ENCODE measurements around the gene ABTB1.

DNA sequence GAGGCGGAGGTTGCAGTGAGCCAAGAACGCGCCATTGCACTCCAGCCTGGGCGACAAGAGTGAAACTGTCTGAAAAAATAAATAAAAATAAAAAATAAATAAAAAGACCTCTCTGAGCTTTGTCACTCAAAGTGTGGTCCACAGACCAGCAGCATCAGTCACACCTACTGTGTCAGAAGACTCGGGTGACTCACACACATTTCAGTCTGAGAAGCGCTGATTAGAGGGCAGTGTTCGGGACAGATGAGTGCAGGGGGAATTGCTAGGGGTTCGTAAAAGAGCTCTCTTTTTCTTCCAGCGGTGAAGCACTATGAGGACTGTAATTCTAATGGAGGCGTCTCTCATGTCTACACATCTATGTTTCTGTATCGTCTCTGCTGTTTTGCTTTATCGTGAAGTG, 38.1 kb upstream of the ABTB1 start:
- TF ChIP-seq, protein P1, sequence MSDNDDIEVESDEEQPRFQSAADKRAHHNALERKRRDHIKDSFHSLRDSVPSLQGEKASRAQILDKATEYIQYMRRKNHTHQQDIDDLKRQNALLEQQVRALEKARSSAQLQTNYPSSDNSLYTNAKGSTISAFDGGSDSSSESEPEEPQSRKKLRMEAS (IDR thresholded peaks at IDR 0.05) = no peak
- TF ChIP-seq, protein P2, sequence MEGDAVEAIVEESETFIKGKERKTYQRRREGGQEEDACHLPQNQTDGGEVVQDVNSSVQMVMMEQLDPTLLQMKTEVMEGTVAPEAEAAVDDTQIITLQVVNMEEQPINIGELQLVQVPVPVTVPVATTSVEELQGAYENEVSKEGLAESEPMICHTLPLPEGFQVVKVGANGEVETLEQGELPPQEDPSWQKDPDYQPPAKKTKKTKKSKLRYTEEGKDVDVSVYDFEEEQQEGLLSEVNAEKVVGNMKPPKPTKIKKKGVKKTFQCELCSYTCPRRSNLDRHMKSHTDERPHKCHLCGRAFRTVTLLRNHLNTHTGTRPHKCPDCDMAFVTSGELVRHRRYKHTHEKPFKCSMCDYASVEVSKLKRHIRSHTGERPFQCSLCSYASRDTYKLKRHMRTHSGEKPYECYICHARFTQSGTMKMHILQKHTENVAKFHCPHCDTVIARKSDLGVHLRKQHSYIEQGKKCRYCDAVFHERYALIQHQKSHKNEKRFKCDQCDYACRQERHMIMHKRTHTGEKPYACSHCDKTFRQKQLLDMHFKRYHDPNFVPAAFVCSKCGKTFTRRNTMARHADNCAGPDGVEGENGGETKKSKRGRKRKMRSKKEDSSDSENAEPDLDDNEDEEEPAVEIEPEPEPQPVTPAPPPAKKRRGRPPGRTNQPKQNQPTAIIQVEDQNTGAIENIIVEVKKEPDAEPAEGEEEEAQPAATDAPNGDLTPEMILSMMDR (IDR thresholded peaks at IDR 0.05; ENCODE audit: low read depth, low read length, missing input control) = no peak
- TF ChIP-seq RAD21 (IDR thresholded peaks at IDR 0.05) (no peak), YY1 (IDR thresholded peaks at IDR 0.05) (no peak), TAF1 (conservative IDR thresholded peaks at IDR 0.05) (no peak), RXRA (IDR thresholded peaks at IDR 0.05) (no peak), NR2F2 (IDR thresholded peaks at IDR 0.05) (no peak), FOXA1 (IDR thresholded peaks at IDR 0.05) (no peak), SP1 (IDR thresholded peaks at IDR 0.05) (no peak), GABPA (IDR thresholded peaks at IDR 0.05 in 1 of 2, conservative IDR thresholded peaks at IDR 0.05 in 1 of 2) (no peak), JUND (IDR thresholded peaks at IDR 0.05) (no peak)
- TF ChIP-seq, protein P3, sequence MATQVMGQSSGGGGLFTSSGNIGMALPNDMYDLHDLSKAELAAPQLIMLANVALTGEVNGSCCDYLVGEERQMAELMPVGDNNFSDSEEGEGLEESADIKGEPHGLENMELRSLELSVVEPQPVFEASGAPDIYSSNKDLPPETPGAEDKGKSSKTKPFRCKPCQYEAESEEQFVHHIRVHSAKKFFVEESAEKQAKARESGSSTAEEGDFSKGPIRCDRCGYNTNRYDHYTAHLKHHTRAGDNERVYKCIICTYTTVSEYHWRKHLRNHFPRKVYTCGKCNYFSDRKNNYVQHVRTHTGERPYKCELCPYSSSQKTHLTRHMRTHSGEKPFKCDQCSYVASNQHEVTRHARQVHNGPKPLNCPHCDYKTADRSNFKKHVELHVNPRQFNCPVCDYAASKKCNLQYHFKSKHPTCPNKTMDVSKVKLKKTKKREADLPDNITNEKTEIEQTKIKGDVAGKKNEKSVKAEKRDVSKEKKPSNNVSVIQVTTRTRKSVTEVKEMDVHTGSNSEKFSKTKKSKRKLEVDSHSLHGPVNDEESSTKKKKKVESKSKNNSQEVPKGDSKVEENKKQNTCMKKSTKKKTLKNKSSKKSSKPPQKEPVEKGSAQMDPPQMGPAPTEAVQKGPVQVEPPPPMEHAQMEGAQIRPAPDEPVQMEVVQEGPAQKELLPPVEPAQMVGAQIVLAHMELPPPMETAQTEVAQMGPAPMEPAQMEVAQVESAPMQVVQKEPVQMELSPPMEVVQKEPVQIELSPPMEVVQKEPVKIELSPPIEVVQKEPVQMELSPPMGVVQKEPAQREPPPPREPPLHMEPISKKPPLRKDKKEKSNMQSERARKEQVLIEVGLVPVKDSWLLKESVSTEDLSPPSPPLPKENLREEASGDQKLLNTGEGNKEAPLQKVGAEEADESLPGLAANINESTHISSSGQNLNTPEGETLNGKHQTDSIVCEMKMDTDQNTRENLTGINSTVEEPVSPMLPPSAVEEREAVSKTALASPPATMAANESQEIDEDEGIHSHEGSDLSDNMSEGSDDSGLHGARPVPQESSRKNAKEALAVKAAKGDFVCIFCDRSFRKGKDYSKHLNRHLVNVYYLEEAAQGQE (IDR thresholded peaks at IDR 0.05) = no peak
- TF ChIP-seq, protein P4, sequence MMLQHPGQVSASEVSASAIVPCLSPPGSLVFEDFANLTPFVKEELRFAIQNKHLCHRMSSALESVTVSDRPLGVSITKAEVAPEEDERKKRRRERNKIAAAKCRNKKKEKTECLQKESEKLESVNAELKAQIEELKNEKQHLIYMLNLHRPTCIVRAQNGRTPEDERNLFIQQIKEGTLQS (IDR thresholded peaks at IDR 0.05) = no peak

Measured in liver (tissue), 3 donors.